HG03025 (cell line): ENCODE measurements around the gene PRRX2.
"Not testable (repeated sequence)": the region's sequence is repeated elsewhere in the genome, so short reads cannot be mapped to it uniquely, and the experiment has no call there.

Experiments
- ATAC-seq: cut with Tn5 transposase; IDR thresholded peaks from one replicate; pipeline ENCODE4 v1.9.1; 2021; ENCODE audit warnings: mild to moderate bottlenecking, moderate library complexity; ENCODE audit not compliant: unreplicated experiment, low FRiP score

Gene PRRX2

GRCh38 chr9:129750013-129750638 is 84.7 kb downstream of the PRRX2 start:
- no peak for ATAC-seq

- no peak for ATAC-seq
Observed at GRCh38 chr9:129751841-129752801, 86.7 kb downstream of the PRRX2 start.

GRCh38 chr9:129752900-129753729 is 87.7 kb downstream of the PRRX2 start, which contains the start of gene PTGES:
Gene PTGES, minus strand, starts transcription at chr9:129753042. Its CDS starts 30 bp downstream, at chr9:129753012.
- ATAC-seq: no peak

- no peak for ATAC-seq
Observed at GRCh38 chr9:129755151-129755550, 89.7 kb downstream of the PRRX2 start.

- no peak for ATAC-seq
Observed at GRCh38 chr9:129756191-129756590, 90.7 kb downstream of the PRRX2 start.

GRCh38 chr9:129757045-129757444 is 91.6 kb downstream of the PRRX2 start:
- ATAC-seq: no peak

GRCh38 chr9:129759319-129759718 is 93.9 kb downstream of the PRRX2 start:
- ATAC-seq: no peak

- no peak for ATAC-seq
Observed at GRCh38 chr9:129759804-129760502, 94.5 kb downstream of the PRRX2 start.

GRCh38 chr9:129760784-129761183 is 95.3 kb downstream of the PRRX2 start:
- not testable (repeated sequence) for ATAC-seq

- no peak for ATAC-seq
Observed at GRCh38 chr9:129761293-129761900, 96.0 kb downstream of the PRRX2 start.

- no peak for ATAC-seq
Observed at GRCh38 chr9:129761901-129762369, 96.5 kb downstream of the PRRX2 start.

GRCh38 chr9:129762370-129762984 is 97.0 kb downstream of the PRRX2 start:
- ATAC-seq: not testable (repeated sequence)

- ATAC-seq: no peak
Observed at GRCh38 chr9:129762985-129763926, 97.8 kb downstream of the PRRX2 start.

- no peak for ATAC-seq
Observed at GRCh38 chr9:129765764-129766317, 100.4 kb downstream of the PRRX2 start.

- ATAC-seq: no peak
Observed at GRCh38 chr9:129768486-129768885, 103.0 kb downstream of the PRRX2 start.

- ATAC-seq: no peak
Observed at GRCh38 chr9:129769669-129770068, 104.2 kb downstream of the PRRX2 start.

GRCh38 chr9:129770741-129771140 is 105.3 kb downstream of the PRRX2 start:
- ATAC-seq: no peak
